ENCODE results near the gene BCR.

BCR gene

DNA sequence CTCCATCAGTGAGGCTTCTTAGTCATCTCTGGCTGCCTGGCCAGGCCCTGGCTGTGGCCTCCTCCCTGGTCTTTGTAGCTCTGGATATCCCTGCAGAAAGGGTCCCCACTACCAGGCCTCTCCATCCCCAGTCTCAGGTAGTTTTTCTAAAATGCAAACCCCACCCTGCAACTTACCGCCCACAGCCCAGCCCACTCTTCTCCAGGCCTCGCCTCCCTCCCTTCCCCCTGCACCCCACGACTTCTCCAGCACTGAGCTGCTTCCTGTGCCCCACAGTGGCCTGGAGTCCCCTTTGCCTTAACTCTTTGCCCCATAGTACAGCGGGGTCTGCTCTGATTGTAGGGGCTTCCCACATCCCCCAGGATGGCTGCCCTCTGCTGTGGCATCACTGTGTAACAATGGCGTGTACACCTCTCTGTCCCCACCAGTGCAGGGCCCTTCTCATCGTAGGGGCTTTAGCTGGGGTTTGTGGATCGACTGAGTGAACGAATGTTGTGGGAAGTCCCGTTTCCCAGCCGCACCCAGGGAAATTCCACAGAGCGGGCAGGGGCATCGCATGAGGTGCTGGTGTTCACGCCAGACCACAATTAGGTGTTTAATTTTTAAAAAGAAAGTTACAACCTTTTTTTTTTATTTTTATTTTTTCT, 111.6 kb downstream of the BCR start:
- H3K4me3 ChIP-seq (ENCODE audit: control insufficient read depth, low read depth, low read length) = no peak overlapping the region
- DNase-seq (ENCODE audit: low read depth) = no peak
- TF ChIP-seq, protein P1, sequence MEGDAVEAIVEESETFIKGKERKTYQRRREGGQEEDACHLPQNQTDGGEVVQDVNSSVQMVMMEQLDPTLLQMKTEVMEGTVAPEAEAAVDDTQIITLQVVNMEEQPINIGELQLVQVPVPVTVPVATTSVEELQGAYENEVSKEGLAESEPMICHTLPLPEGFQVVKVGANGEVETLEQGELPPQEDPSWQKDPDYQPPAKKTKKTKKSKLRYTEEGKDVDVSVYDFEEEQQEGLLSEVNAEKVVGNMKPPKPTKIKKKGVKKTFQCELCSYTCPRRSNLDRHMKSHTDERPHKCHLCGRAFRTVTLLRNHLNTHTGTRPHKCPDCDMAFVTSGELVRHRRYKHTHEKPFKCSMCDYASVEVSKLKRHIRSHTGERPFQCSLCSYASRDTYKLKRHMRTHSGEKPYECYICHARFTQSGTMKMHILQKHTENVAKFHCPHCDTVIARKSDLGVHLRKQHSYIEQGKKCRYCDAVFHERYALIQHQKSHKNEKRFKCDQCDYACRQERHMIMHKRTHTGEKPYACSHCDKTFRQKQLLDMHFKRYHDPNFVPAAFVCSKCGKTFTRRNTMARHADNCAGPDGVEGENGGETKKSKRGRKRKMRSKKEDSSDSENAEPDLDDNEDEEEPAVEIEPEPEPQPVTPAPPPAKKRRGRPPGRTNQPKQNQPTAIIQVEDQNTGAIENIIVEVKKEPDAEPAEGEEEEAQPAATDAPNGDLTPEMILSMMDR (IDR thresholded peaks at IDR 0.05; ENCODE audit: control insufficient read depth, insufficient read depth, low read depth, low read length, missing control alignments) = no peak

DNA sequence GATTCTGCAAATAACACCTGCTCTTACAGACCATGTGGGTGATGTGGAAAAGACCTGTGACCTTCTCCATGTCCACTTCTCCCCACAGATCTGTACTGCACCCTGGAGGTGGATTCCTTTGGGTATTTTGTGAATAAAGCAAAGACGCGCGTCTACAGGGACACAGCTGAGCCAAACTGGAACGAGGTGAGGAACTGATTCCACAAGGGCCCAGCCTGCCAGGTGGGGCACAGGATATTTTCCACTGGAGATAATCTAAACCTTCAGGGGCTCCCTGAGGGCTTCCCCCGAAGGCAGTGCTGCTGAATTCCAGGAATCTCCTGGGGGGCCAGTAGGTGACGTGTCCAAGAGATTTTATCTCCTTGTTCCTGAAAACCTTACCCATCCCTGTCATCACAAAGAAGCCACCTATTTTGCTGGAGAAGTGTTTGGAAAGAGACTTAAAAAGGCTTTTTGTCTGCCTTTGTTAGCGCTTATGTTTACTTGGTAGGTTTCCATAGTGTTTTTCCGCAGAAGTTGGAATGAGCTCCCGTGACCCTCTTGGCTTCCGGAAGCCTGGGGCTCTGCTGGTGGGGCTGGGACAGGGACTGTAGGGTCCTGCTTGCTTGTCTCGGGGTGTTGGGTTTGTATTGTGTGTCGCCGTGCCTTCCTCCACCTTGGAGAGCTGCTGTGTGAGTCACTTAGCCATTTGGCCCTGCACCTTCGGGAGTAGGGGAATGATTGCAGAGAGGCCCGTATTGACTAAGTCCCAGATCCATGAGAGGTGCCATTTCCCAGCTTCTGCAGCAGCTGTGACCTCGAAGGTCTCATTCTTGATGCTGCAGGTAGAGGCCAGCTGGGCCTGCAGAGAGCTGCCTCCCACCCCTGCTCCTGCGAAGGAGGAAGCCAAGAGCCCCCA, 112.4 kb downstream of the BCR start:
- DNase-seq (ENCODE audit: low read depth) = no peak
- TF ChIP-seq, protein P1 (IDR thresholded peaks at IDR 0.05; ENCODE audit: control insufficient read depth, insufficient read depth, low read depth, low read length, missing control alignments) = no peak
- no peak overlapping the region for H3K4me3 ChIP-seq (ENCODE audit: control insufficient read depth, low read depth, low read length)

DNA sequence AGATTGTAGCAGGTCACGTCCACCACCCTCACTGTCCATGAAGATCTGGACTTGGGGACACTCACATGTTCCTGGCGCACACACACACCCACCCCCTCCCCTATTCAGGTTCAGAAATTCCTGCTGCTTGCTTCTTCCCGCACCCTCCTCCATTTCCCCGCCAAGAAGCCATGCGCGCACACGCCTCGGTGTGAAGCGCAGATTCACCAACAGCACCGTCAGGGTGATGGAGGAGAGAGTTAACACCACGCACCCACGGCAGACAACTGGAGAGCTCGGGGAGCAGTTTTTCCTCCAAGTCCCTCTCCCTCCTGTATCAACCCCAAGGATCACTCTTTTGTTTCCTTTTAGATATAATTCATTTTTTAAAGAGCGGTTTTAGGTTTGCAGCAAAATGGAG, 113.4 kb downstream of the BCR start:
- no peak overlapping the region for H3K4me3 ChIP-seq (ENCODE audit: control insufficient read depth, low read depth, low read length)
- TF ChIP-seq, protein P1 (IDR thresholded peaks at IDR 0.05; ENCODE audit: control insufficient read depth, insufficient read depth, low read depth, low read length, missing control alignments) = no peak
- no peak for DNase-seq (ENCODE audit: low read depth)

DNA sequence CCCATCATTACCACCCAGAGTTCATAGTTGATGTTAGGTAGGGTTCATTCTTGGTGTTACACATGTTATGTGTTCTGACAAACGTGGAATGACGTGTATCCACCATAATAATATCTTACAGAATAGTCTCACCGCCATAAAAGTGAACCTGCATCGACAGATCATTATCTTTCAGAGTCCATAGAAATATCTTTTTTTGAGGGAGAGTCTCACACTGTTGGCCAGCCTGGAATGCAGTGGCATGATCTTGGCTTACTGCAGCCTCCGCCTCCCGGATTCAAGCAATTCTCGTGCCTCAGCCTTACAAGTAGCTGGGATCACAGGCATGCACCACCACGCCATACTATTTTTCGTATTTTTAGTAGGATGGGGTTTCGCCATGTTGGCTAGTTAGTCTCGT, 113.9 kb downstream of the BCR start:
- TF ChIP-seq, protein P1 (IDR thresholded peaks at IDR 0.05; ENCODE audit: control insufficient read depth, insufficient read depth, low read depth, low read length, missing control alignments) = no peak
- no peak for DNase-seq (ENCODE audit: low read depth)

DNA sequence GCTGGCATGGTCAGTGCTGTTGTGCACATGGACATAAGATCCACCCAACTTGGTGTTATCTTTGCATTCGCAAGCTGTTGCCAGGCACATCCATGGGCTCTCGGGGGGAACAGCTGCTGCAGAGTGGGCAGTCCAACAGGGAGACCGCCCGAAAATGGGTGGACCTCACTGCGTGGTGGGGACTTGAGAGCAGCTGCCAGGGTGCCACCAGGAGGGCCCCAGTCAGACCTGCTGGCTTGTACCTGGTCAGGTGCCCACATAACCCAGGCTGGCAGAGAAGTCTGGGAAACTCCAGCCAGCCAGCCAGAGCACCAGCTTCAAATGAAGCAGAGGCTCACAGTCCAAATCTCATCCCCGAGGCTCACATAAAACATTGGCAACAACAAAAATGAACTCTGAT, 120.2 kb downstream of the BCR start:
- TF ChIP-seq, protein P1 (IDR thresholded peaks at IDR 0.05; ENCODE audit: control insufficient read depth, insufficient read depth, low read depth, low read length, missing control alignments) = no peak
- H3K4me3 ChIP-seq (ENCODE audit: control insufficient read depth, low read depth, low read length) = no peak overlapping the region
- DNase-seq (ENCODE audit: low read depth) = no peak

More for the DNA sequence above, 113.9 kb downstream of the BCR start:
- H3K4me3 ChIP-seq (ENCODE audit: control insufficient read depth, low read depth, low read length) = no peak overlapping the region

- no peak for DNase-seq (ENCODE audit: low read depth)
- no peak overlapping the region for H3K4me3 ChIP-seq (ENCODE audit: control insufficient read depth, low read depth, low read length)
- TF ChIP-seq, protein P1 (IDR thresholded peaks at IDR 0.05; ENCODE audit: control insufficient read depth, insufficient read depth, low read depth, low read length, missing control alignments) = no peak
Observed at GRCh38 chr22:23301591-23301990, 121.3 kb downstream of the BCR start.

Data from AG09309 (cell line).